ENCODE results near the gene NEMF.

GRCh38 chr14:49745191-49745590 lies 107.4 kb downstream of the NEMF start:
- TF ChIP-seq POLR2AphosphoS5 (IDR thresholded peaks at IDR 0.05) (no peak), CTCF (IDR thresholded peaks at IDR 0.05) (no peak)
